ENCODE data around the gene LELP1. TPM values are rescaled to one million over a fixed set of nuclear protein-coding genes. Genes with fewer than 3 reads are reported as not detected.

Gene LELP1
- total and polyA plus RNA-seq, 2 experiments from 2014 or later: not detected

GRCh38 chr1:153248176-153248879, 45.1 kb downstream of the LELP1 start:
- ATAC-seq: no peak
- Mint-ChIP-seq H3K27ac (no peak overlapping the region), H3K4me3 (no peak overlapping the region), H3K9me3 (0 out of 3 replicates have a peak, but pooled peaks cover 2% of the 10 kb centered on the region), H3K36me3 (ENCODE audit: low read depth) (no peaks in the 10 kb centered on the region), H3K27me3 (ENCODE audit: insufficient read depth, low read depth, poor library complexity) (peaks cover 2% of the 10 kb centered on the region), H3K4me1 (no peaks in the 10 kb centered on the region)
- Histone ChIP-seq H3K27me3 (ENCODE audit: insufficient read depth) (no peaks in the 10 kb centered on the region), H3K27ac (ENCODE audit: low read depth) (no peak overlapping the region), H3F3A (replicated peaks; ENCODE audit: low read depth) (no peaks in the 10 kb centered on the region), H3K4me3 (no peak overlapping the region), H3K4me1 (ENCODE audit: insufficient read depth) (no peaks in the 10 kb centered on the region), H2AFZ (no peak overlapping the region), H3K4me2 (no peak overlapping the region), H3K9me2 (ENCODE audit: insufficient read depth) (peaks cover 7% of the 10 kb centered on the region; the same call in 1 of the 2 replicates), H3K36me3 (ENCODE audit: insufficient read depth) (no peaks in the 10 kb centered on the region), H4K20me1 (replicated peaks; ENCODE audit: insufficient read depth) (no peaks in the 10 kb centered on the region), H3K79me2 (replicated peaks; ENCODE audit: insufficient read depth) (no peaks in the 10 kb centered on the region)
- no peak for DNase-seq (ENCODE audit: low spot score)
- TF ChIP-seq ZNF462 (CRISPR knock-in tag; IDR thresholded peaks at IDR 0.05) (no peak), EZH2phosphoT487 (IDR thresholded peaks at IDR 0.05; ENCODE audit: unreplicated experiment) (no peak), EZH2 (IDR thresholded peaks at IDR 0.05; ENCODE audit: low read depth, unreplicated experiment) (no peak), ETS1 (IDR thresholded peaks at IDR 0.05) (no peak), JUNB (IDR thresholded peaks at IDR 0.05; ENCODE audit: unreplicated experiment) (no peak), ZNF331 (CRISPR knock-in tag; IDR thresholded peaks at IDR 0.05; ENCODE audit: low read depth) (no peak), ZNF114 (CRISPR knock-in tag; IDR thresholded peaks at IDR 0.05) (no peak), POLR2AphosphoS5 (IDR thresholded peaks at IDR 0.05; ENCODE audit: low read depth) (no peak), STAT1 (IDR thresholded peaks at IDR 0.05; ENCODE audit: unreplicated experiment) (no peak), NANOG (IDR thresholded peaks at IDR 0.05; ENCODE audit: borderline replicate concordance) (no peak), CREB1 (CRISPR knock-in tag; IDR thresholded peaks at IDR 0.05; ENCODE audit: low read depth) (no peak)
- TF ChIP-seq, protein P1, sequence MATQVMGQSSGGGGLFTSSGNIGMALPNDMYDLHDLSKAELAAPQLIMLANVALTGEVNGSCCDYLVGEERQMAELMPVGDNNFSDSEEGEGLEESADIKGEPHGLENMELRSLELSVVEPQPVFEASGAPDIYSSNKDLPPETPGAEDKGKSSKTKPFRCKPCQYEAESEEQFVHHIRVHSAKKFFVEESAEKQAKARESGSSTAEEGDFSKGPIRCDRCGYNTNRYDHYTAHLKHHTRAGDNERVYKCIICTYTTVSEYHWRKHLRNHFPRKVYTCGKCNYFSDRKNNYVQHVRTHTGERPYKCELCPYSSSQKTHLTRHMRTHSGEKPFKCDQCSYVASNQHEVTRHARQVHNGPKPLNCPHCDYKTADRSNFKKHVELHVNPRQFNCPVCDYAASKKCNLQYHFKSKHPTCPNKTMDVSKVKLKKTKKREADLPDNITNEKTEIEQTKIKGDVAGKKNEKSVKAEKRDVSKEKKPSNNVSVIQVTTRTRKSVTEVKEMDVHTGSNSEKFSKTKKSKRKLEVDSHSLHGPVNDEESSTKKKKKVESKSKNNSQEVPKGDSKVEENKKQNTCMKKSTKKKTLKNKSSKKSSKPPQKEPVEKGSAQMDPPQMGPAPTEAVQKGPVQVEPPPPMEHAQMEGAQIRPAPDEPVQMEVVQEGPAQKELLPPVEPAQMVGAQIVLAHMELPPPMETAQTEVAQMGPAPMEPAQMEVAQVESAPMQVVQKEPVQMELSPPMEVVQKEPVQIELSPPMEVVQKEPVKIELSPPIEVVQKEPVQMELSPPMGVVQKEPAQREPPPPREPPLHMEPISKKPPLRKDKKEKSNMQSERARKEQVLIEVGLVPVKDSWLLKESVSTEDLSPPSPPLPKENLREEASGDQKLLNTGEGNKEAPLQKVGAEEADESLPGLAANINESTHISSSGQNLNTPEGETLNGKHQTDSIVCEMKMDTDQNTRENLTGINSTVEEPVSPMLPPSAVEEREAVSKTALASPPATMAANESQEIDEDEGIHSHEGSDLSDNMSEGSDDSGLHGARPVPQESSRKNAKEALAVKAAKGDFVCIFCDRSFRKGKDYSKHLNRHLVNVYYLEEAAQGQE (IDR thresholded peaks at IDR 0.05; ENCODE audit: unreplicated experiment): no peak
- TF ChIP-seq, protein P2, sequence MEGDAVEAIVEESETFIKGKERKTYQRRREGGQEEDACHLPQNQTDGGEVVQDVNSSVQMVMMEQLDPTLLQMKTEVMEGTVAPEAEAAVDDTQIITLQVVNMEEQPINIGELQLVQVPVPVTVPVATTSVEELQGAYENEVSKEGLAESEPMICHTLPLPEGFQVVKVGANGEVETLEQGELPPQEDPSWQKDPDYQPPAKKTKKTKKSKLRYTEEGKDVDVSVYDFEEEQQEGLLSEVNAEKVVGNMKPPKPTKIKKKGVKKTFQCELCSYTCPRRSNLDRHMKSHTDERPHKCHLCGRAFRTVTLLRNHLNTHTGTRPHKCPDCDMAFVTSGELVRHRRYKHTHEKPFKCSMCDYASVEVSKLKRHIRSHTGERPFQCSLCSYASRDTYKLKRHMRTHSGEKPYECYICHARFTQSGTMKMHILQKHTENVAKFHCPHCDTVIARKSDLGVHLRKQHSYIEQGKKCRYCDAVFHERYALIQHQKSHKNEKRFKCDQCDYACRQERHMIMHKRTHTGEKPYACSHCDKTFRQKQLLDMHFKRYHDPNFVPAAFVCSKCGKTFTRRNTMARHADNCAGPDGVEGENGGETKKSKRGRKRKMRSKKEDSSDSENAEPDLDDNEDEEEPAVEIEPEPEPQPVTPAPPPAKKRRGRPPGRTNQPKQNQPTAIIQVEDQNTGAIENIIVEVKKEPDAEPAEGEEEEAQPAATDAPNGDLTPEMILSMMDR (conservative IDR thresholded peaks at IDR 0.05; ENCODE audit: low read depth in 2 of 2): no peak
